Cardiac fibroblast (primary cell): ENCODE measurements around the gene LAMA2.

Experiments used
- DNase-seq, 2 donors: peaks; one replicate each; pipeline versions ENCODE4 v3.0.0 to v3.0.0-alpha.2; 2010; ENCODE audit warnings: low read depth in 2 of 2
- H3K4me3 ChIP-seq, 2 donors: replicated peaks in 1 of 2; 1 replicate in 1 of 2; 2 replicates in 1 of 2; pipeline ENCODE4 v1.5.1; 2011; ENCODE audit warnings: low read depth in 2 of 2, low read length in 2 of 2, mild to moderate bottlenecking in 2 of 2, moderate library complexity in 1 of 2
- TF ChIP-seq, protein P1 (sequence below): IDR thresholded peaks from one replicate; pipeline ENCODE4 v1.5.1; 2011; ENCODE audit warnings: low read depth, mild to moderate bottlenecking, low read length, inconsistent platforms

LAMA2 gene

DNA sequence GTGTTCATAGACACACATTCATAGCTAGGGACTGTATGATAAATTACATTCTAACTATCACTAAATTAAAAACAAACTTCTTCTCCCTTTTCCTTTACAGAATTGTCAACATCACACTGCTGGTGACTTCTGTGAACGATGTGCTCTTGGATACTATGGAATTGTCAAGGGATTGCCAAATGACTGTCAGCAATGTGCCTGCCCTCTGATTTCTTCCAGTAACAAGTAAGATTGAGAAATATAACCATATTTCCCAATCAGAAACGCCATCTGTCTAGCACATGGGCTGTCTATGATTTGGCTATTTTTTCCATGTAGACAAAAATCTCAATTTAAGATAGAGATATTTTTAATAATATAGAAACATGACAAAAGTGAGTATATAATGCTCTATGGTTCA lies 459.3 kb downstream of the LAMA2 start:
- TF ChIP-seq, protein P1, sequence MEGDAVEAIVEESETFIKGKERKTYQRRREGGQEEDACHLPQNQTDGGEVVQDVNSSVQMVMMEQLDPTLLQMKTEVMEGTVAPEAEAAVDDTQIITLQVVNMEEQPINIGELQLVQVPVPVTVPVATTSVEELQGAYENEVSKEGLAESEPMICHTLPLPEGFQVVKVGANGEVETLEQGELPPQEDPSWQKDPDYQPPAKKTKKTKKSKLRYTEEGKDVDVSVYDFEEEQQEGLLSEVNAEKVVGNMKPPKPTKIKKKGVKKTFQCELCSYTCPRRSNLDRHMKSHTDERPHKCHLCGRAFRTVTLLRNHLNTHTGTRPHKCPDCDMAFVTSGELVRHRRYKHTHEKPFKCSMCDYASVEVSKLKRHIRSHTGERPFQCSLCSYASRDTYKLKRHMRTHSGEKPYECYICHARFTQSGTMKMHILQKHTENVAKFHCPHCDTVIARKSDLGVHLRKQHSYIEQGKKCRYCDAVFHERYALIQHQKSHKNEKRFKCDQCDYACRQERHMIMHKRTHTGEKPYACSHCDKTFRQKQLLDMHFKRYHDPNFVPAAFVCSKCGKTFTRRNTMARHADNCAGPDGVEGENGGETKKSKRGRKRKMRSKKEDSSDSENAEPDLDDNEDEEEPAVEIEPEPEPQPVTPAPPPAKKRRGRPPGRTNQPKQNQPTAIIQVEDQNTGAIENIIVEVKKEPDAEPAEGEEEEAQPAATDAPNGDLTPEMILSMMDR = no peak
- peak; percentile 76 to 83 for DNase-seq
- no peak overlapping the region for H3K4me3 ChIP-seq

DNA sequence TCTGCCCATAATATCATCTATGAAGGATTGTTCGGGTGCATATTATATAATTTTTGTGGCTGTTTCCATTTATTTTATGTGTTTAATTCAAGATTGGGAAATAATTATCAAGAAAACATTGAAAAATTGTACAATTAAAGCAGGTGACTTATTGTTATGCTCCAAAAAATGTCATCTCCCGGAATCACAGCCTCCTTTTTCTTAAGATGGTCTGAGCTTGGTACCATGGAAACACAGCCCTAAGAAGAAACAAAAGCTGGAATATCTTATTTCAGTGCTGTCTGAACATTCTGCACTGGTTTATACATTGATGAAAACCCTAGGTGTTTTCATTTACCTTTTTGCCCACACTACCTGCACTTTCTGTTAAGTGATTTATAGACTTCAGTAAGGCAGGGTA lies 459.9 kb downstream of the LAMA2 start:
- H3K4me3 ChIP-seq = no peak overlapping the region
- peak in 1 of 2 donors; percentile 16 for DNase-seq
- TF ChIP-seq, protein P1 = no peak

DNA sequence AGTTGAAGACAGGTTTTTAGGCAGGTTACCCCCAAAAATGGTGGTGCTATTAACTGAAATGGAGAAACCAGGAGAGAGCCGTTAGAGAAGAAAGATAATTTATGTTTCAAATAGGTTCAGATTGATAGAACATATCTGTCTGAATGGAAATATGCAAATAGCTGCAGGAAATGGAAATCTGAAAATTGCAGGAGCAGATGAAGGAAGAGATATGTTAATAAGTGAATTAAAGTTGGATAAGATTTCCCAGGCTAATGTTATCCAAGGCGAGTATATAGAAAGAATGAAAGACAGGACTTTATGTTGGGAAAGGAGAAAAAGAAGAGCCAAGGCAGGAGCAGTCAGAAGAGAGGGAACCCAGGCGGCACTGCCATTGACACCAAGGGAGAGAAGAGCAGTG lies 461.4 kb downstream of the LAMA2 start:
- no peak for DNase-seq
- TF ChIP-seq, protein P1 = no peak
- H3K4me3 ChIP-seq = no peak overlapping the region

DNA sequence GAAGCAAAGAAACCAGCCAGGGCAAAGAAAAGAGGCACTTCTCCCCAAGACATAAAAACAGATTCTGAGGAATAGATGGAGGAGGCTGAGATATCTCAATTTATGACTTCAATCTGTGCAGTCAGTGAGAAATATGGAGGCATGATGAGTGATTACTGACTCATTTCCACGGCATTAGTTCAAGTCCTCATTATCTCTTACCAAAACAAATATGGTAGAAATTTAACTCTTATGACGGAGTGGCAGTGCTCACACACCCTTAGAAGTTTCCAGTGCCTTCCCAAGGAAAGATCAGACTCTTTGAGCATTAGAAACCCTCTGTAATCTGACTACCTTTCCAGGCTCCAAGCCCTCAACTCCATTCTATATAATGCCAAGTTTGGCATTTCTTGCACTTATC lies 463.0 kb downstream of the LAMA2 start:
- peak; percentile 51 to 86 for DNase-seq
- H3K4me3 ChIP-seq = no peak overlapping the region
- TF ChIP-seq, protein P1 = no peak

DNA sequence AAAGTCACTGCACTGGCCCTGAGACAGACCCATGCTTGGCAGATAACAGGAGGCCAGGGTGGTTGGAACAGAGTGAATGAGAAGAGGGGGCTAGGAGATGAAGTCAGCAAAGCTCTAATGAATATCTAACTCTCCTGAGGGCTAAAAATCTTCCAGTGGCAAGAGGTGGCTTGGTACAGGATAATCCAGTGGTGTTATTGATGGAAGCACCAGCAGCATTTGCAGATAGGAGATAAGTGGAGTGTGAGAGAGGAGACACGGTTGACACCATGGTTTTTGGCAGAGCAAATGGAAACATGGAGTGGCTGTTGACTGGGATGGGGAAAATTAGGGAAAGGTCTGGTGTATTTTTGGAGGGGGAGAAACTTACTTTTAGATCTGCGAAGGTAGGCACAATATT lies 464.0 kb downstream of the LAMA2 start:
- H3K4me3 ChIP-seq = no peak overlapping the region
- TF ChIP-seq, protein P1 = no peak
- DNase-seq = no peak

DNA sequence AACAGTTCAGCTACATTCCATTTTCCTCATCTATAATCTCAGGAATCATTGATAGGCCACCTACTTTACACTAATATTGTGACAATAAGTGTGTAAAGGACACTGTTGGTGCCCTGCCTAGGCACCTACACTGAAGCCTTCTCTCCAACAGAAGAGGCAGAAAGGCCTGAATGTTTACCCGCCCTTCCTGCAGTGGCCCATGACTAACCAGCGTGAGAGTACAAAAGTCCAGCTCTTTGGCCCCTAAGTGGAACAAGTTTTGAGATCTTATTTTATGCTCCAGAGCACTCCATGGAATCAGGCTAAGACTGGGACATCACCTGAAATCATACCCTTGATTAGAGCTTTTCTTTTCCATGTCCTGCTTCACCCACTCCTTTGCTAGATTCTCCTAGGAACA lies 467.3 kb downstream of the LAMA2 start:
- TF ChIP-seq, protein P1 = no peak
- no peak overlapping the region for H3K4me3 ChIP-seq
- no peak for DNase-seq

DNA sequence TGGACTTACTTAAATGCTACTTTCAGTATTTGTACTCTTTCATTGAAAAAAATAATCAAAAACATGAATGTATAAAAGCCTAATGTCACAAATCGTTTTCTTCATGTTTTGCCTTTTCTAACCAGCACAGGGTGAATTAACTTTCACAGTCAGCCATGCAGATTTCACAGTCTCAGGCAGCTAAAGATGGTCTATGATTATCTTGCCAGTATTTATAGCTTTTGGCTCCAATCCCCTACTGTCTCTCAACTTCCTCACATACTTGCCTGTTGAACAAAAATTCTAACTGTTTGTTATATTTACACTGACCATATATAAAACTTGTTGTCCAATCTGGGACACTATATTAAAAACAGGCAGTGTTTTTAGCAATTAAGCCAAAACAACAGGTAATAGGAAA lies 468.9 kb downstream of the LAMA2 start:
- TF ChIP-seq, protein P1 = no peak
- DNase-seq = no peak
- H3K4me3 ChIP-seq = no peak overlapping the region
